NCI-H2227 treated with DMSO at 0.1 percent for 48 hours (cell line): ENCODE measurements around the gene SHROOM3.

ENCODE experiments used
- DNase-seq: peaks from one replicate; lab custom pipeline; 2025; lab: John Stamatoyannopoulos, UW

The SHROOM3 gene

DNA sequence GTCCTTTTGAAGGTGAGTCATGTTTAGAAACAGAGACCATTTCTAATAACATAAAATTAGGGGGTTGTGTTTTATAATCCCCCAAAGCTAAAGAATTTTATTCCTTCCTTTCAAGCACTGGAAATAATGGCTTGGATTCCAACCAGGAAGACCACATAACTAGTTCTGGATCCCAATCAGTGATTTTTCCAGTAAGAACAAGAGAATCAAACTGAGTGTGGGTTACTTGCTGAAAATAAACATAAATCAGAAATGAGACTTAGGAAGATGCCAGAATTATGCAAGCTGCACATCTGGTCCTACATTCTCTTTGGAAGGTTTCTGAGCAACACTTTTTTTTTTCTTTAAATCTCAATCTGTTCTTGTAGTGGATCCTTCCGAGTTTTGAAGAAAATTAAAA lies 386.6 kb downstream of the SHROOM3 start:
- DNase-seq: no peak

DNA sequence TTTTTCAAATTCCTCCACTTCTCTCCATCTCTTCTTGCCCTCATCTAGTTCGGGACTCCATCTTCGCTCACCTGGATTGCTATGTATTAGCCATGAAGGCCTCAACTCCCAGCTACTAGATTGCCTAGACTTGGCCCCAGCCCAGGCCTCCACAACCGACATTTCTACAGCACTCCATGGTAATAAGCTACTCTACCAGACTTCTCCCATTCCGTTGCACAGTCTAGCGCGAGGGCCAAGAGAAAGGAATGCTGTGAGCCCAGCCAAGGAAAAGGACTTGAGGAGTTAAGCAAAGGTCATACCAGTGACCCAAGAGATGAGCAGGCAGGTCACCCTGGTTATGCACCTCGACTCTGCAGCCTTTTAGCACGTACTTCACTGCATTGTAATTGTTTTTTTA lies 387.3 kb downstream of the SHROOM3 start:
- no peak for DNase-seq

- DNase-seq: no peak
Measured at GRCh38 chr4:76823495-76823894, 388.5 kb downstream of the SHROOM3 start.

- no peak for DNase-seq
Measured at GRCh38 chr4:76830612-76830963, 395.6 kb downstream of the SHROOM3 start.

- DNase-seq: no peak
Measured at GRCh38 chr4:76830964-76831703, 396.1 kb downstream of the SHROOM3 start.

DNA sequence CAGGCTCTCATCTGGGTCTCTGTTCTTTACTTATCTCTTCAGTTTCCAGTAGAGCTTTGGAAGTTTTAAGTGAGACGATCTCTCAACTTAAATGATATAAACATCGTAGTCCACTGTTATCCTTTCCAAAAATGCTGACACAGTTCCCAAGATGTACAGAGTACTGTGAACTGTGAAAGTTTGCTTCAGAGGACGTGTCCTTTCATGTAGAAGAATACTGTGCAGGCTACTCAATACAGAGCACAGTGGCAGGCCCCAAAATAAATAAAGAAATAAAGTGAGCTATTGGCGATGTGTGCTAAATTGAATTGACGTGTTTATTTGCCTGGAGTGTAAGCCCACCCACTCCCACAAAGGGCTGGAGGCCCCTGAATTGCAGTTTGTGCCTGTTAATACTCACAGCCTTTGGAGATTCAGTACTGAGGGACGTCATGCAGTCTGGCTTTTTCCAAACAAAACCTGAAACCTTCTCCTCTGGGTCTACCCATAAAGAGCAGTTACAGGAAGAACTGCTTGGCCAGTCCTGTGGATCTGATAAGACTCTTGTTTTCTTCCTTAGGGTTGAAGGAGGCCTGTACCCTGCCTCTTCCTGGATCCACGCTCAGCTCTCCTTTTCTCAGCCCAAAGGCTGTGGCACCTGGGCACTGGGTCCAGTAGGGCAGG lies 396.8 kb downstream of the SHROOM3 start:
- no peak for DNase-seq
